ENCODE results near the gene VAV3. TPM values are rescaled to one million over a fixed set of nuclear protein-coding genes. Genes with fewer than 3 reads are reported as not detected.

Gene VAV3
- total RNA-seq, 4 donors from 2014 or later: 2.2 to 20.4 (median 4.0) TPM

DNA sequence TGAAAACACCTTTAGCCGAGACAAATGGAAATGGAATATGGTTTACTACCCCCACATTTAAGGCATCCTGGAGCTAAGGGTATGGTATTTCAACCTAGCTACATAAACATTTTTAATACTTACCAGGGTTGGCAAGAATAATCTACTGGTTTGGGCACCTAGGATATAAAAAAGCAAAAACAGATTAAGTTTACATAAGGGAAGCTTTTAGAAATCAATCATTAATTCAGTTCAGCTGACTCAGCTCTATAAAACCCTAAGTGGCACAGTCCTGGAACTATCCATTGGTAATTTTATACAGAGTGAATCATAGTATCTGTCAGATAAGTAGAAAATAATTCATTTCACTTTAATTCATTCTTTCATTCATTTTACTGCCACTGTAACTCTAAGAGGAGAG, 355.2 kb downstream of the VAV3 start:
- TF ChIP-seq, protein P1, sequence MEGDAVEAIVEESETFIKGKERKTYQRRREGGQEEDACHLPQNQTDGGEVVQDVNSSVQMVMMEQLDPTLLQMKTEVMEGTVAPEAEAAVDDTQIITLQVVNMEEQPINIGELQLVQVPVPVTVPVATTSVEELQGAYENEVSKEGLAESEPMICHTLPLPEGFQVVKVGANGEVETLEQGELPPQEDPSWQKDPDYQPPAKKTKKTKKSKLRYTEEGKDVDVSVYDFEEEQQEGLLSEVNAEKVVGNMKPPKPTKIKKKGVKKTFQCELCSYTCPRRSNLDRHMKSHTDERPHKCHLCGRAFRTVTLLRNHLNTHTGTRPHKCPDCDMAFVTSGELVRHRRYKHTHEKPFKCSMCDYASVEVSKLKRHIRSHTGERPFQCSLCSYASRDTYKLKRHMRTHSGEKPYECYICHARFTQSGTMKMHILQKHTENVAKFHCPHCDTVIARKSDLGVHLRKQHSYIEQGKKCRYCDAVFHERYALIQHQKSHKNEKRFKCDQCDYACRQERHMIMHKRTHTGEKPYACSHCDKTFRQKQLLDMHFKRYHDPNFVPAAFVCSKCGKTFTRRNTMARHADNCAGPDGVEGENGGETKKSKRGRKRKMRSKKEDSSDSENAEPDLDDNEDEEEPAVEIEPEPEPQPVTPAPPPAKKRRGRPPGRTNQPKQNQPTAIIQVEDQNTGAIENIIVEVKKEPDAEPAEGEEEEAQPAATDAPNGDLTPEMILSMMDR (IDR thresholded peaks at IDR 0.05): no peak
- TF ChIP-seq POLR2A (IDR thresholded peaks at IDR 0.05): no peak
- Histone ChIP-seq H3K27me3 (no peaks in the 10 kb centered on the region), H3K4me1 (no peaks in the 10 kb centered on the region), H3K4me3 (no peak overlapping the region), H3K36me3 (no peaks in the 10 kb centered on the region), H3K27ac (no peak overlapping the region), H3K9me3 (peaks cover 0 to 14% (median 2%) of the 10 kb centered on the region in 4 donors)
- 87 to 97% methylated on average over 1 of the region's 1 CpG for WGBS, 2 donors
- no peak for DNase-seq (ENCODE audit: low spot score in 2 of 2)

GRCh38 chr1:107604825-107605224, 360.2 kb downstream of the VAV3 start:
- Histone ChIP-seq H3K36me3 (no peaks in the 10 kb centered on the region), H3K27me3 (no peaks in the 10 kb centered on the region), H3K27ac (no peak overlapping the region), H3K4me3 (no peak overlapping the region), H3K4me1 (no peaks in the 10 kb centered on the region), H3K9me3 (peaks cover 0 to 4% (median 0%) of the 10 kb centered on the region in 4 donors)
- TF ChIP-seq POLR2A (IDR thresholded peaks at IDR 0.05): no peak
- TF ChIP-seq, protein P1 (IDR thresholded peaks at IDR 0.05): no peak
- DNase-seq (ENCODE audit: low spot score in 2 of 2): no peak

- no peaks in the 10 kb centered on the region for H3K36me3 ChIP-seq
- no peak overlapping the region for H3K27ac ChIP-seq
- H3K4me1 ChIP-seq: no peaks in the 10 kb centered on the region
- TF ChIP-seq EP300 (IDR thresholded peaks at IDR 0.05) (no peak), POLR2A (IDR thresholded peaks at IDR 0.05) (no peak)
- TF ChIP-seq, protein P1 (IDR thresholded peaks at IDR 0.05): no peak
- WGBS, 2 donors: 70 to 82% methylated on average over 3 of the region's 3 CpGs
- no peaks in the 10 kb centered on the region for H3K9me3 ChIP-seq
- no peaks in the 10 kb centered on the region for H3K27me3 ChIP-seq
- no peak for DNase-seq (ENCODE audit: low spot score in 2 of 2)
- no peak overlapping the region for H3K4me3 ChIP-seq
These were observed 364.3 kb downstream of the VAV3 start for GRCh38 chr1:107600607-107601160.

DNA sequence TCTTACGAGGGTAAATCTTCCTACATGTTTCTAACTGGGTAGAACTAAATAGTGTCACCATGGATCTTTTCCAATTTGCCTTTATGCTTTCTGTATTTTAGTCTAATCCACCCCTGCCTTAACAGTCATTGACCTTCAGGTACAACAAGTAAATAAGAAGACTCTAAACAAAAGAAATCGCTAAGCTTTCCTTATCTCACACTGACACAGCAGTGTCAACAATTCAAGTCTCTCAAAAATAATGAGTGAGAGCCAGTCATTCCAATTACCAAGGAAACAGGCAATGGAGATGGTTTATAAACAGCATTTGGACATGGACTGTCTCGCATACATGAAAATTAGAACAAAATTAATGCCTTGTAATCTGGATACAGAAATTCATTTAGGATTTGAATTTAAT, 365.8 kb downstream of the VAV3 start:
- Histone ChIP-seq H3K27me3 (no peaks in the 10 kb centered on the region), H3K27ac (no peak overlapping the region), H3K36me3 (no peaks in the 10 kb centered on the region), H3K4me3 (no peak overlapping the region), H3K4me1 (no peaks in the 10 kb centered on the region), H3K9me3 (no peaks in the 10 kb centered on the region)
- no peak for TF ChIP-seq EP300 (IDR thresholded peaks at IDR 0.05)
- no peak for TF ChIP-seq POLR2A (IDR thresholded peaks at IDR 0.05)
- TF ChIP-seq, protein P1 (IDR thresholded peaks at IDR 0.05): no peak
- no peak for DNase-seq (ENCODE audit: low spot score in 2 of 2)
- WGBS, 2 donors: 78 to 84% methylated on average over 3 of the region's 3 CpGs

GRCh38 chr1:107597290-107597689, 367.7 kb downstream of the VAV3 start:
- H3K4me1 ChIP-seq: no peaks in the 10 kb centered on the region
- H3K27ac ChIP-seq: no peak overlapping the region
- H3K4me3 ChIP-seq: no peak overlapping the region
- no peak for DNase-seq (ENCODE audit: low spot score in 2 of 2)
- no peaks in the 10 kb centered on the region for H3K9me3 ChIP-seq
- H3K36me3 ChIP-seq: no peaks in the 10 kb centered on the region
- H3K27me3 ChIP-seq: no peaks in the 10 kb centered on the region
- TF ChIP-seq EP300 (IDR thresholded peaks at IDR 0.05): no peak
- TF ChIP-seq POLR2A (IDR thresholded peaks at IDR 0.05): no peak
- TF ChIP-seq, protein P1 (IDR thresholded peaks at IDR 0.05): no peak
